ENCODE measurements around the gene KDM2A.

KDM2A gene

DNA sequence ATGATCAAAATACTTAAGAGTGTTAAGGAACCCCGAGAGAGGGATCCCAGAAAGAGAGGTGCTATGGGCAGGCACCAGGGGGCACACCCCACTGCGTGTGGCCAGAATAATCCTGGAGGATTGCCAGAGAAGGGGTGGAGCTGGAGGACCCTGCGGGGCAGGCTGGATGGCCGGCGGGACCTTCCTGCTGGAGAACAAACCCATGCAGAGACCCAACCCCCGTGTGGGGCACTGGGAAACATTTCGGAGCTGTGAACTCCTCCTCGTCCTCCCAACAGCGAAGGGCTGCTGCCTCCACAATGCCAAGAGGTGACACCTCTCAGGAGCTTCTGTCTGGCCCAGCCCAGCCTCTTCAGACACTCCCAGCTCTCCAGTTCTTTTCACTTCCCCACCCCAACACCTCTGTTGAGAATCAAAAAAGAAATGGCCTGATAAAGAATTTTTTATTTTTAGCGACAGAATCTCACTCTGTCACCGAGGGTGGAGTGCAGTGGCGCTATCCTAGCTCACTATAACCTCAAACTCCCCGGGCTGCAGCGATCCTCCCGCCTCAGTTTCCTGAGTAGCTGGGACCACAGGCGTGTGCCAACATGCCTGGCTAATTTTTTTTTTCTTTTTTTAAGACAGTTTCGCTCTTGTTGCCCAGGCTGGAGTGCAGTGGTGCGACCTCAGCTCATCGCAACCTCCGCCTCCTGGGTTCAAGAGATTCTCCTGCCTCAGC is 36.8 kb upstream of the KDM2A start:
- TF ChIP-seq, protein P1, sequence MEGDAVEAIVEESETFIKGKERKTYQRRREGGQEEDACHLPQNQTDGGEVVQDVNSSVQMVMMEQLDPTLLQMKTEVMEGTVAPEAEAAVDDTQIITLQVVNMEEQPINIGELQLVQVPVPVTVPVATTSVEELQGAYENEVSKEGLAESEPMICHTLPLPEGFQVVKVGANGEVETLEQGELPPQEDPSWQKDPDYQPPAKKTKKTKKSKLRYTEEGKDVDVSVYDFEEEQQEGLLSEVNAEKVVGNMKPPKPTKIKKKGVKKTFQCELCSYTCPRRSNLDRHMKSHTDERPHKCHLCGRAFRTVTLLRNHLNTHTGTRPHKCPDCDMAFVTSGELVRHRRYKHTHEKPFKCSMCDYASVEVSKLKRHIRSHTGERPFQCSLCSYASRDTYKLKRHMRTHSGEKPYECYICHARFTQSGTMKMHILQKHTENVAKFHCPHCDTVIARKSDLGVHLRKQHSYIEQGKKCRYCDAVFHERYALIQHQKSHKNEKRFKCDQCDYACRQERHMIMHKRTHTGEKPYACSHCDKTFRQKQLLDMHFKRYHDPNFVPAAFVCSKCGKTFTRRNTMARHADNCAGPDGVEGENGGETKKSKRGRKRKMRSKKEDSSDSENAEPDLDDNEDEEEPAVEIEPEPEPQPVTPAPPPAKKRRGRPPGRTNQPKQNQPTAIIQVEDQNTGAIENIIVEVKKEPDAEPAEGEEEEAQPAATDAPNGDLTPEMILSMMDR (IDR thresholded peaks at IDR 0.05; ENCODE audit: borderline replicate concordance, insufficient read depth, low read depth, low read length) = no peak
- H3K4me3 ChIP-seq (ENCODE audit: low read depth, low read length) = no peak overlapping the region

DNA sequence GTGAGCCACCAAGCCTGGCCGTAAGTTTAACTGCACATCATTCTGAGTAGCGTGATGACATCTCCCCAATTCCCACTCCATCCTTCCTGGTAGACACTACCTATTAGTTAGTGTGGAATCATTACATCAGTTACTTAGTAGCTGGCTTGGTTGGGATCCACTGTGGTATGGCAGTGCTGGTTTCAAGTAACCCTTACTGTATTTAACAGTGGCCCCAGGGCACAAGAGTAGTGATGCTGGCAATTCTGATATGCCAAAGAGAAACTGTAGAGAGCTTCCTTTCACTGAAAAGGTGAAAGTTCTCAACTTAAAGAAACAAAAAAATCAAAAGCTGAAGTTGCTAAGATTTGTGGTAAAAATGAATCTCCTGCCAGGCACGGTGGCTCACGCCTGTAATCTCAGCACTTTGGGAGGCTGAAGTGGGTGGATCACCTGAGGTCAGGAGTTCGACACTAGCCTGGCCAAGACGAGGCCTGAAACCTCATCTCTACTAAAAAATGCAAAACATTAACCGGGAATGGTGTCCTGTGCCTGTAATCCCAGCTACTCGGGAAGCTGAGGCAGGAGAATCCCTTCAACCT is 35.2 kb upstream of the KDM2A start:
- TF ChIP-seq, protein P1 (IDR thresholded peaks at IDR 0.05; ENCODE audit: borderline replicate concordance, insufficient read depth, low read depth, low read length) = no peak
- no peak overlapping the region for H3K4me3 ChIP-seq (ENCODE audit: low read depth, low read length)

DNA sequence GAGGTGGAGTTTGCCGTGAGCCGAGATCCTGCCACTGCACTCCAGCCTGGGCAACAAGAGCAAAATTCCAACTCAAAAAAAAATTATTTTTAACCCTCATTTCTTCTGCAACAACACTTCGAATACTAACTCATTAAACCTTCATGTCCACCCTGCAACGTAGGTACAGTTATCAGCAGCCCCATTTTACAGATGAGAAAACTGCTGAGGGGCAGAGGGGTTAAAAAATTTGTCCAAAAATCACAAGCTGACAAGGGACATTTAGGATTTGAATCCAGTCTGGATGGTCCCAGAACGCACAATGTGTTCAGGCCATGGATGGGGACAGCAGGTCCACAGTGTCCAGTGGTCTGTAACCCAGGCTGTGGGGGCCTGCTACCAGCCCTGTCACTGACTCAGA is 33.4 kb upstream of the KDM2A start:
- H3K4me3 ChIP-seq (ENCODE audit: low read depth, low read length) = no peak overlapping the region
- TF ChIP-seq, protein P1 (IDR thresholded peaks at IDR 0.05; ENCODE audit: borderline replicate concordance, insufficient read depth, low read depth, low read length) = no peak

DNA sequence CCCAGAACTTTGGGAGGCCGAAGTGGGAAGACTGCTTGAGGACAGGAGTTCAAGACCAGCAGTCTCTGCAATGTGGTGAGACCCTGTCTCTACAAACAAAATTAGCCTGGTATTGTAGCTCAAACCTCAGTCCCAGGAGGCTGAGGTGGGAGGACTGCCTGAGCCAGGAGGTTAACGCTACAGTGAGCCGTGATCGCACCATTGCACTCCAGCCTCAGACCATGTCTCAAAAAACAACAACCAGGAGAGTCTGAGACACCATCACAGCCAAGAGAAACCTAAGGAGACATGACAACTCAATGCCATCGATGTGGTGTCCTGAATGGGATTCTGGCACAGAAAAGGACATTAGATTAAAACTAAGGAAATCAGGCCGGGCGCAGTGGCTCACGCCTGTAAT is 28.3 kb upstream of the KDM2A start:
- H3K4me3 ChIP-seq (ENCODE audit: low read depth, low read length) = no peak overlapping the region
- TF ChIP-seq, protein P1 (IDR thresholded peaks at IDR 0.05; ENCODE audit: borderline replicate concordance, insufficient read depth, low read depth, low read length) = no peak

DNA sequence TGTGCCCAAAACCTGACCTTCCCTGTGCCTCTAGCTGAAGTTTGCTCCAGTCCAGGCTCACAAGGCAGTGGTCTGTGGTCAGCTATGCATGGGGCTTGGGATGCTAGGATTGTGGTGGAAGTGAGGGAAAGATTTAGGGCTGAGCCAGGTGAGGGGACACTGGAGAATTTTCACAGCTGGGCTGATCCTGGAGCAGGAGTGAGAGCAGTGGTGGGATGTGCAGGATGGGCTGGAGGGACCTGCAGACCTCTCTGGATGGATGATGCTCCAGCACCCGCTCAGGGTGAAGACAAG is 23.9 kb upstream of the KDM2A start:
- H3K4me3 ChIP-seq (ENCODE audit: low read depth, low read length) = no peak overlapping the region
- TF ChIP-seq, protein P1 (IDR thresholded peaks at IDR 0.05; ENCODE audit: borderline replicate concordance, insufficient read depth, low read depth, low read length) = no peak

DNA sequence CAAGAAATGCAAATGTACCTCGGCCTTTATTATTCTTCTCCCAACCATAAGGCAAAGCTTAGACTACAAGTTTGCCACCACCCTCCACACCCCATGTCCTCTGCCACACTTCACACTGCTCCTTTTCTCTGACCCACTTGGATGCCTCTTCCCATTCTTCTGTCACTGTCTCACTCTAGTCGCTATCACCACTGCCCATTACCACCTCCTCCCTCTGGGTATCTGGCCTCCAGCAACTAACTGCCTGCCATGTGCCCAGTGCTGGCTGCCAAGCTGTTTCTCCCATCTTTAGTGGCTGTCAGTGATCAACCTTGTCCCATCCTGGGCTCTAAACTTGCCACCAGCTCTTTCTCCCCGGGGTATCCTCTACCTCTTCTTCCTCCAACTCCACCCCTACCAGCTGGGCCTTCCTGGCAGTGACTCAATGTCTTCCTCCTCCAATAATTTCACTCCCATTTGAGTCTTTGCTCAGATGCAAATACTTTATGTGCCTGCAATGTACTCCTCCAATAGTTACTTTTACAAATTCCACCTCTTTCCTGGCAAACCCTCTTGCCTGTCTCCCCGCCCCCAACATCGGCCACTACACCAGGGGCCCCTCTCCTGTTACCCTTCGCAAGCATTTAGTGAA is 20.1 kb upstream of the KDM2A start:
- TF ChIP-seq, protein P1 (IDR thresholded peaks at IDR 0.05; ENCODE audit: borderline replicate concordance, insufficient read depth, low read depth, low read length) = no peak
- no peak overlapping the region for H3K4me3 ChIP-seq (ENCODE audit: low read depth, low read length)

DNA sequence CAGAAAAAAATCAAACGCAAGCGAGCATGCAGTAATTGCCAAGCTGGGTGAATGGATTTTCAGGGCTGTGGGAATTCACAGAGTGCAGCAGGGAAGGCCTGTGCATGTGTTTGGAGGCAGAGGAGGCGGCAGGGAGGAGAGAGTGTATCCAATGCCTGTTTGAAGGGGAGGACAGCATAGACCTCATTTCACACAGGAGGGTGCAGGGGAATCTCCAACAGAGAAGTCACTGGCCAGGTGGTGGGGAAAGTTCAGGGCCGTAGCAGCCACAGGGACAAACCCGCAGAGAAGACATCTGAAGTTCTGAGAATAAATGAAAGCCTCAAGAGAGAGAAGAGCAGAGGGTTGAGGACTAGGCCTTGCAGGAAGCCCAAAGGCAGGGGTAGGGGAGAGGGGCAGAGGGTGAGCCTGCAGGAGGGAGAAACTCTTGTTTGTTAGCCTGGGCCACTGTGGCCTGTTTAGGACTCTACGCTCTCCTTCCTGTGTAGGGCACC is 19.2 kb upstream of the KDM2A start:
- no peak overlapping the region for H3K4me3 ChIP-seq (ENCODE audit: low read depth, low read length)
- TF ChIP-seq, protein P1 (IDR thresholded peaks at IDR 0.05; ENCODE audit: borderline replicate concordance, insufficient read depth, low read depth, low read length) = no peak

All from GM12875 (cell line).